B cell (primary cell): ENCODE measurements around the gene KPNA6. TPM values are rescaled to one million over a fixed set of nuclear protein-coding genes. Genes with fewer than 3 reads are reported as not detected.
"Not testable (repeated sequence)": the region's sequence is repeated elsewhere in the genome, so short reads cannot be mapped to it uniquely, and the experiment has no call there.

Experiments used
- ATAC-seq: fragments of 200-7000 bp; cut with Tn5 transposase; one replicate; pipeline ENCODE4 v1.10.0; 2021; ENCODE audit warnings: low read depth, mild to moderate bottlenecking, moderate number of reproducible peaks, moderate library complexity
- CTCF ChIA-PET: fragments of 350-600 bp; sonication (Branson Sonifier 250); formaldehyde crosslinking; loops from one replicate; lab custom pipeline; 2021; ENCODE audit warnings: antibody characterized with exemption, inconsistent platforms; lab: Charles Lee
- POLR2A ChIA-PET: fragments of 350-600 bp; sonication (Branson Sonifier 250); formaldehyde crosslinking; loops from one replicate; lab custom pipeline; 2021; ENCODE audit warnings: antibody characterized with exemption; lab: Charles Lee
- DNase-seq: peaks from one replicate; pipeline ENCODE4 v3.0.0; 2013
- H2AFZ ChIP-seq: 2 replicates; pipeline ENCODE4 v1.6.1; 2012; ENCODE audit warnings: mild to moderate bottlenecking, low read depth, low read length; ENCODE audit not compliant: insufficient read depth, poor library complexity, severe bottlenecking
- H3K27ac ChIP-seq, 2 donors: 1 replicate in 1 of 2; 2 replicates in 1 of 2; pipeline ENCODE4 v1.5.1; 2012 to 2013; ENCODE audit warnings: low read length in 2 of 2, mild to moderate bottlenecking in 2 of 2, moderate library complexity in 1 of 2
- H3K27me3 ChIP-seq, 4 experiments: fragments of 200-600 bp in 1 of 4; sonication (generic) in 1 of 4; replicated peaks in 1 of 4; 1 replicate in 2 of 4; 2 replicates in 2 of 4; pipeline versions ENCODE4 v1.6.1 to v1.7.0; 2013 to 2016; ENCODE audit warnings: low read length in 3 of 4, mild to moderate bottlenecking in 2 of 4, mixed read lengths in 1 of 4, moderate library complexity in 1 of 4; ENCODE audit not compliant: insufficient read depth in 4 of 4, control insufficient read depth in 3 of 4; ENCODE audit errors: control extremely low read depth in 1 of 4
- H3K36me3 ChIP-seq, 2 experiments: replicated peaks in 1 of 2; 1 replicate in 1 of 2; 2 replicates in 1 of 2; pipeline versions ENCODE4 v1.6.1 to v1.7.1; 2013; ENCODE audit warnings: low read length in 1 of 2; ENCODE audit not compliant: insufficient read depth in 2 of 2, control insufficient read depth in 1 of 2; ENCODE audit errors: control extremely low read depth in 1 of 2, extremely low read depth in 1 of 2
- H3K4me1 ChIP-seq, 2 donors: fragments of 200-600 bp in 1 of 2; sonication (generic) in 1 of 2; 1 replicate in 1 of 2; 2 replicates in 1 of 2; pipeline versions ENCODE4 v1.5.1 to v1.6.1; 2013 to 2017; ENCODE audit warnings: low read length in 2 of 2; ENCODE audit not compliant: control insufficient read depth in 2 of 2, insufficient read depth in 2 of 2
- H3K4me2 ChIP-seq: replicated peaks from 2 replicates; pipeline ENCODE3; 2012; ENCODE audit warnings: mild to moderate bottlenecking, low read depth, low read length; ENCODE audit not compliant: poor library complexity, severe bottlenecking
- H3K4me3 ChIP-seq, 5 experiments: fragments of 200-600 bp in 1 of 5; sonication (generic) in 1 of 5; 1 replicate in 3 of 5; 2 replicates in 2 of 5; pipeline versions ENCODE4 v1.5.1 to v1.7.0; 2011 to 2016; ENCODE audit warnings: low read length in 4 of 5, mild to moderate bottlenecking in 4 of 5, low read depth in 2 of 5, control low read depth in 1 of 5, moderate library complexity in 1 of 5; ENCODE audit not compliant: insufficient read depth in 1 of 5; ENCODE audit errors: control extremely low read depth in 1 of 5, extremely low read depth in 1 of 5
- H3K79me2 ChIP-seq: fragments of 200-600 bp; sonication (generic); one replicate; pipeline ENCODE4 v1.6.0; 2016; ENCODE audit warnings: low read length; ENCODE audit not compliant: control insufficient read depth, insufficient read depth
- H3K9ac ChIP-seq: fragments of 200-600 bp; sonication (generic); 2 replicates; pipeline ENCODE4 v1.6.1; 2017; ENCODE audit warnings: mild to moderate bottlenecking, low read length, moderate library complexity
- H3K9me3 ChIP-seq, 3 donors: one replicate each; pipeline versions ENCODE4 v1.6.1 to v1.7.1; 2013; ENCODE audit warnings: low read length in 2 of 3; ENCODE audit not compliant: control insufficient read depth in 2 of 3, insufficient read depth in 1 of 3; ENCODE audit errors: control extremely low read depth in 1 of 3
- H4K20me1 ChIP-seq: 2 replicates; pipeline ENCODE4 v1.6.0; 2012; ENCODE audit warnings: mild to moderate bottlenecking, low read length; ENCODE audit not compliant: insufficient read depth, control insufficient read depth, poor library complexity, severe bottlenecking
- H3K27ac Mint-ChIP-seq: one replicate; pipeline ENCODE4 v1.8.0; 2021; ENCODE audit warnings: mixed read lengths
- H3K27me3 Mint-ChIP-seq: one replicate; pipeline ENCODE4 v1.8.0; 2021; ENCODE audit warnings: mixed read lengths
- H3K4me1 Mint-ChIP-seq: one replicate; pipeline ENCODE4 v1.8.0; 2021; ENCODE audit warnings: mixed read lengths
- H3K4me3 Mint-ChIP-seq: one replicate; pipeline ENCODE4 v1.8.0; 2021; ENCODE audit warnings: mixed read lengths
- H3K9me3 Mint-ChIP-seq: one replicate; pipeline ENCODE4 v1.8.0; 2022; ENCODE audit warnings: mixed read lengths; ENCODE audit not compliant: insufficient read depth
- CTCF ChIP-seq: fragments of 200-600 bp; IDR thresholded peaks from one replicate; pipeline ENCODE4 v1.8.0; 2022; ENCODE audit warnings: antibody characterized with exemption, mild to moderate bottlenecking
- EZH2 ChIP-seq: IDR thresholded peaks from 2 replicates; pipeline ENCODE4 v1.6.1; 2012; ENCODE audit warnings: borderline replicate concordance, low read depth, mild to moderate bottlenecking, moderate library complexity, low read length; ENCODE audit not compliant: insufficient read depth, poor library complexity, severe bottlenecking
- WGBS: methylation state at CpG from one replicate; pipeline ENCODE4 v1.1.5; 2013; ENCODE audit warnings: missing lambda C conversion rate; ENCODE audit not compliant: insufficient coverage; 5-methylcytosine and 5-hydroxymethylcytosine counted together
- intact Hi-C: fragments of 100-400 bp; cut with micrococcal nuclease; formaldehyde crosslinking; loops from one replicate; pipeline ENCODE4 v1.10.0; 2022
- polyA plus RNA-seq: library from polyadenylated mRNA; depleted of rRNA; stranded (reverse); fragments of >200 nt; gene quantifications from 2 replicates; pipeline ENCODE4 v1.2.3, GENCODE V29; 2012
- total RNA-seq, 2 donors: library from RNA; stranded (reverse); fragments of 120-200 nt in 1 of 2; gene quantifications; 1 replicate in 1 of 2; 2 replicates in 1 of 2; pipeline versions ENCODE4 v1.2.3 to v1.2.4, GENCODE V29; 2013 to 2022

The KPNA6 gene
- total and polyA plus RNA-seq, 2 donors (not counting 1 experiment from before 2014, with no cell fraction given) = 14.0 to 49.9 TPM

- ATAC-seq = no peak
- Histone ChIP-seq H3K27me3 (no peaks in the 10 kb centered on the region), H3K4me1 (peaks cover 17 to 33% of the 10 kb centered on the region in 2 donors), H3K9ac (no peak overlapping the region), H3K36me3 (peaks cover 0 to 7% of the 10 kb centered on the region in 2 experiments), H3K4me2 (no peak overlapping the region), H4K20me1 (peaks cover 30% of the 10 kb centered on the region), H3K9me3 (no peaks in the 10 kb centered on the region), H3K4me3 (no peak overlapping the region), H2AFZ (no peak overlapping the region), H3K27ac (peak overlapping the region in 1 of 2 donors; percentile 46), H3K79me2 (peaks cover 99% of the 10 kb centered on the region)
- H3K27me3 Mint-ChIP-seq = no peaks in the 10 kb centered on the region
- intact Hi-C loops = no loop called here
- no peak for DNase-seq
- H3K4me1 Mint-ChIP-seq = peaks cover 52% of the 10 kb centered on the region
- CTCF ChIA-PET = interaction anchor here (0.6 to 1.3 kb wide), 2 partner anchors 9 to 129 kb away, joined by 4 to 5 read pairs; partner anchors contain the start of gene KPNA6
- no peak for TF ChIP-seq CTCF
- TF ChIP-seq EZH2 = no peak
- POLR2A ChIA-PET = interaction anchor here (0.6 kb wide), 1 partner anchor 207 kb away, joined by 4 read pairs; no protein-coding TSS in a partner anchor
- H3K9me3 Mint-ChIP-seq = no peaks in the 10 kb centered on the region
- 100% methylated on average over 3 of the region's 4 CpGs for WGBS
- no peak overlapping the region for H3K4me3 Mint-ChIP-seq
- H3K27ac Mint-ChIP-seq = no peak overlapping the region
Observed at GRCh38 chr1:32116531-32116930, 8.7 kb downstream of the KPNA6 start.

- WGBS = 5% methylated on average over 5 of the region's 5 CpGs
- peak overlapping the region; percentile 59 for H3K4me2 ChIP-seq
- Mint-ChIP-seq H3K4me3 (peak overlapping the region; percentile 47), H3K27ac (peak overlapping the region; percentile 43), H3K9me3 (no peaks in the 10 kb centered on the region), H3K4me1 (peaks cover 49% of the 10 kb centered on the region), H3K27me3 (no peaks in the 10 kb centered on the region)
- POLR2A ChIA-PET = interaction anchor here (0.7 kb wide), 3 partner anchors 17 to 355 kb away, joined by 3 to 8 read pairs (median 4); no protein-coding TSS in a partner anchor
- TF ChIP-seq CTCF (no peak), EZH2 (no peak)
- H3K79me2 ChIP-seq = peaks cover 98% of the 10 kb centered on the region
- H3K4me1 ChIP-seq = peaks cover 31 to 34% of the 10 kb centered on the region in 2 donors
- no peaks in the 10 kb centered on the region for H3K9me3 ChIP-seq
- peaks cover 63% of the 10 kb centered on the region for H4K20me1 ChIP-seq
- DNase-seq (peak; percentile 52), ATAC-seq (peak; percentile 39)
- CTCF ChIA-PET = interaction anchor here (0.7 to 4.5 kb wide), 3 partner anchors 12 to 362 kb away, joined by 3 to 26 read pairs (median 5); partner anchors contain the start of gene KPNA6
- H2AFZ ChIP-seq = no peak overlapping the region
- peak overlapping the region; percentile 19 for H3K9ac ChIP-seq
- H3K36me3 ChIP-seq = peaks cover 0 to 2% of the 10 kb centered on the region in 2 experiments
- peak overlapping the region; percentile 11 to 66 for H3K27ac ChIP-seq
- H3K27me3 ChIP-seq = no peaks in the 10 kb centered on the region
- H3K4me3 ChIP-seq = peak overlapping the region in 2 of 5 experiments; percentile 8 to 48
- intact Hi-C loops = no loop called here
Observed at GRCh38 chr1:32122151-32122550, 14.3 kb downstream of the KPNA6 start.

- H3K9me3 ChIP-seq, H3K36me3 ChIP-seq, H3K27ac Mint-ChIP-seq, H2AFZ ChIP-seq, H3K9me3 Mint-ChIP-seq, H3K27me3 Mint-ChIP-seq, H3K4me3 ChIP-seq, ATAC-seq, H3K4me2 ChIP-seq, H3K27me3 ChIP-seq, H3K9ac ChIP-seq, DNase-seq, intact Hi-C loops: not testable (repeated sequence)
- Mint-ChIP-seq H3K4me3 (peak overlapping the region; percentile 30), H3K4me1 (peaks cover 49% of the 10 kb centered on the region)
- peak overlapping the region in 1 of 2 donors; percentile 19 for H3K27ac ChIP-seq
- peaks cover 73% of the 10 kb centered on the region for H4K20me1 ChIP-seq
- ChIA-PET POLR2A (interaction anchor here (0.7 kb wide), 2 partner anchors 13 to 360 kb away, joined by 5 to 11 read pairs; no protein-coding TSS in a partner anchor), CTCF (interaction anchor here (0.6 to 1.2 kb wide), 3 partner anchors 12 to 193 kb away, joined by 3 to 5 read pairs (median 4); partner anchors contain the start of gene KPNA6)
- H3K79me2 ChIP-seq = peaks cover 97% of the 10 kb centered on the region
- H3K4me1 ChIP-seq = peaks cover 31 to 40% of the 10 kb centered on the region in 2 donors
- 90% methylated on average over 2 of the region's 2 CpGs for WGBS
Observed at GRCh38 chr1:32123361-32123760, 15.5 kb downstream of the KPNA6 start.
